H1 (cell line): ENCODE results near the gene SLC38A10. TPM values are rescaled to one million over a fixed set of nuclear protein-coding genes. Genes with fewer than 3 reads are reported as not detected.

Source experiments
- CTCF ChIA-PET: fragments of 300-600 bp; sonication (Branson Sonifier 250); formaldehyde crosslinking; loops from one replicate; lab custom pipeline; 2021; ENCODE audit not compliant: partially characterized antibody; lab: Charles Lee
- POLR2A ChIA-PET: fragments of 300-600 bp; sonication (Branson Sonifier 250); formaldehyde crosslinking; loops from one replicate; lab custom pipeline; 2021; ENCODE audit warnings: inconsistent platforms; ENCODE audit not compliant: partially characterized antibody; lab: Charles Lee
- DNase-seq, 2 experiments: peaks; one replicate each; pipeline versions ENCODE4 v3.0.0 to v3.0.0-alpha.2; 2010 to 2022; ENCODE audit warnings: low spot score in 2 of 2, low read depth in 1 of 2, mixed read lengths in 1 of 2
- FAIRE-seq: peaks from 2 replicates; lab custom pipeline; 2011; peaks lifted over from hg19 to GRCh38; lab: Jason Lieb, UNC
- H2AFZ ChIP-seq: 2 replicates; pipeline ENCODE4 v1.8.1; 2012; ENCODE audit warnings: low read length, inconsistent platforms
- H2AK5ac ChIP-seq: 2 replicates; pipeline ENCODE4 v1.6.1; 2013; ENCODE audit warnings: low read depth, low read length
- H2BK120ac ChIP-seq: replicated peaks from 2 replicates; pipeline ENCODE3; 2013; ENCODE audit warnings: low read depth, low read length, inconsistent platforms
- H2BK12ac ChIP-seq: 2 replicates; pipeline ENCODE4 v1.6.1; 2013; ENCODE audit warnings: low read depth, low read length
- H2BK15ac ChIP-seq: 2 replicates; pipeline ENCODE4 v1.6.1; 2013; ENCODE audit warnings: low read length
- H2BK20ac ChIP-seq: 2 replicates; pipeline ENCODE4 v1.6.1; 2013; ENCODE audit warnings: low read length
- H2BK5ac ChIP-seq: 2 replicates; pipeline ENCODE4 v1.6.1; 2013; ENCODE audit warnings: low read depth, low read length
- H3K14ac ChIP-seq: 2 replicates; pipeline ENCODE4 v1.6.1; 2013; ENCODE audit warnings: inconsistent platforms; ENCODE audit not compliant: insufficient read length
- H3K18ac ChIP-seq: 2 replicates; pipeline ENCODE4 v1.6.1; 2013; ENCODE audit warnings: low read length; ENCODE audit errors: extremely low read depth
- H3K23ac ChIP-seq: 2 replicates; pipeline ENCODE4 v1.6.1; 2013; ENCODE audit warnings: inconsistent platforms; ENCODE audit not compliant: insufficient read length
- H3K23me2 ChIP-seq: 2 replicates; pipeline ENCODE4 v1.6.1; 2013; ENCODE audit warnings: low read depth, low read length
- H3K27ac ChIP-seq: 2 replicates; pipeline ENCODE4 v1.6.1; 2011; ENCODE audit warnings: low read depth, low read length, inconsistent platforms
- H3K27me3 ChIP-seq, 4 experiments: replicated peaks in 1 of 4; 1 replicate in 1 of 4; 2 replicates in 3 of 4; pipeline versions ENCODE4 v1.6.1 to v1.8.1; 2011 to 2013; ENCODE audit warnings: low read length in 3 of 4, mild to moderate bottlenecking in 3 of 4, inconsistent platforms in 2 of 4, mixed read lengths in 2 of 4, moderate library complexity in 1 of 4; ENCODE audit not compliant: control insufficient read depth in 3 of 4, insufficient read depth in 3 of 4; ENCODE audit errors: extremely low read depth in 1 of 4
- H3K36me3 ChIP-seq, 4 experiments: 2 replicates each; pipeline versions ENCODE4 v1.6.1 to v1.8.1; 2011 to 2013; ENCODE audit warnings: mild to moderate bottlenecking in 4 of 4, low read length in 3 of 4, moderate library complexity in 2 of 4, control low read depth in 1 of 4, inconsistent platforms in 1 of 4; ENCODE audit not compliant: insufficient read depth in 4 of 4, control insufficient read depth in 2 of 4
- H3K4ac ChIP-seq: replicated peaks from 2 replicates; pipeline ENCODE3; 2013; ENCODE audit warnings: low read length, low read depth, mixed read lengths, inconsistent platforms; ENCODE audit not compliant: insufficient read length
- H3K4me1 ChIP-seq, 4 experiments: replicated peaks in 1 of 4; 1 replicate in 1 of 4; 2 replicates in 3 of 4; pipeline versions ENCODE4 v1.6.1 to v1.8.1; 2011 to 2013; ENCODE audit warnings: low read length in 3 of 4, inconsistent platforms in 2 of 4, mixed read lengths in 1 of 4; ENCODE audit not compliant: insufficient read depth in 4 of 4, control insufficient read depth in 3 of 4
- H3K4me2 ChIP-seq, 2 experiments: 2 replicates each; pipeline versions ENCODE4 v1.6.1 to v1.8.1; 2011 to 2013; ENCODE audit warnings: low read depth in 2 of 2, low read length in 2 of 2, control low read depth in 1 of 2, inconsistent platforms in 1 of 2, mild to moderate bottlenecking in 1 of 2; ENCODE audit not compliant: insufficient read depth in 1 of 2
- H3K4me3 ChIP-seq, 4 experiments: fragments of 200-600, 300-600 bp in 1 of 4; sonication (generic), shearing (Covaris generic), sonication (Bioruptor Twin) in 1 of 4; 2 replicates each; pipeline versions ENCODE4 v1.5.1 to v1.8.1; 2011 to 2016; ENCODE audit warnings: low read length in 4 of 4, low read depth in 3 of 4, control low read depth in 2 of 4, inconsistent platforms in 2 of 4, mild to moderate bottlenecking in 2 of 4, mixed read lengths in 1 of 4, moderate library complexity in 1 of 4; ENCODE audit not compliant: insufficient read depth in 2 of 4; ENCODE audit errors: extremely low read depth in 1 of 4
- H3K56ac ChIP-seq: replicated peaks from 2 replicates; pipeline ENCODE3; 2013; ENCODE audit warnings: low read depth, mild to moderate bottlenecking, mixed read lengths, low read length, inconsistent platforms; ENCODE audit not compliant: insufficient read length
- H3K79me1 ChIP-seq: 2 replicates; pipeline ENCODE4 v1.6.1; 2013; ENCODE audit warnings: low read depth, low read length, control low read depth
- H3K79me2 ChIP-seq, 2 experiments: 2 replicates each; pipeline versions ENCODE4 v1.6.1 to v1.8.1; 2012 to 2013; ENCODE audit warnings: low read length in 2 of 2, mild to moderate bottlenecking in 2 of 2, inconsistent platforms in 1 of 2; ENCODE audit not compliant: insufficient read depth in 2 of 2, control insufficient read depth in 1 of 2
- H3K9ac ChIP-seq, 4 experiments: replicated peaks in 1 of 4; 1 replicate in 1 of 4; 2 replicates in 3 of 4; pipeline versions ENCODE4 v1.6.1 to v1.8.1; 2011 to 2013; ENCODE audit warnings: low read depth in 3 of 4, low read length in 3 of 4, control low read depth in 2 of 4, mild to moderate bottlenecking in 2 of 4, moderate library complexity in 2 of 4, inconsistent platforms in 1 of 4; ENCODE audit errors: extremely low read depth in 1 of 4
- H3K9me3 ChIP-seq, 2 experiments: 2 replicates each; pipeline versions ENCODE4 v1.6.1 to v1.8.1; 2012 to 2013; ENCODE audit warnings: mild to moderate bottlenecking in 2 of 2, moderate library complexity in 2 of 2, control low read depth in 1 of 2, inconsistent platforms in 1 of 2, low read depth in 1 of 2, low read length in 1 of 2, mixed read lengths in 1 of 2; ENCODE audit not compliant: insufficient read depth in 2 of 2
- H4K20me1 ChIP-seq, 2 experiments: replicated peaks in 1 of 2; 2 replicates each; pipeline versions ENCODE3 to v1.8.1; 2011 to 2013; ENCODE audit warnings: inconsistent platforms in 2 of 2, low read length in 2 of 2, mild to moderate bottlenecking in 1 of 2; ENCODE audit not compliant: insufficient read depth in 2 of 2, control insufficient read depth in 1 of 2
- H4K5ac ChIP-seq: 2 replicates; pipeline ENCODE4 v1.6.1; 2013; ENCODE audit warnings: low read length, low read depth, mixed read lengths, inconsistent platforms; ENCODE audit not compliant: insufficient read length
- H4K8ac ChIP-seq: 2 replicates; pipeline ENCODE4 v1.8.0; 2013; ENCODE audit warnings: mild to moderate bottlenecking, moderate library complexity, low read length, inconsistent platforms; ENCODE audit not compliant: insufficient read depth; ENCODE audit errors: extremely low read depth
- H4K91ac ChIP-seq: replicated peaks from 2 replicates; pipeline ENCODE3; 2013; ENCODE audit warnings: low read length, mixed read lengths, inconsistent platforms; ENCODE audit not compliant: insufficient read length
- BCL11A ChIP-seq, 2 experiments: IDR thresholded peaks; one replicate each; pipeline ENCODE4 v1.6.1; 2011; ENCODE audit warnings: low read depth in 2 of 2, low read length in 2 of 2, mild to moderate bottlenecking in 2 of 2
- CHD1 ChIP-seq: IDR thresholded peaks from 2 replicates; pipeline ENCODE4 v1.6.1; 2012; ENCODE audit warnings: low read depth, low read length, improper control_type of control experiment
- CREB1 ChIP-seq: IDR thresholded peaks from 2 replicates; pipeline ENCODE4 v1.6.1; 2012; ENCODE audit warnings: inconsistent platforms
- EP300 ChIP-seq, 2 experiments: IDR thresholded peaks; 1 replicate in 1 of 2; 2 replicates in 1 of 2; pipeline ENCODE4 v1.6.1; 2011 to 2012; ENCODE audit warnings: low read depth in 2 of 2, low read length in 2 of 2, mild to moderate bottlenecking in 2 of 2, borderline replicate concordance in 1 of 2, inconsistent platforms in 1 of 2, moderate library complexity in 1 of 2
- KDM1A ChIP-seq: fragments of 200-600, 300-600 bp; sonication (generic); IDR thresholded peaks from 2 replicates; pipeline ENCODE4 v1.7.1; 2016; ENCODE audit warnings: mild to moderate bottlenecking, low read length, borderline replicate concordance
- NRF1 ChIP-seq: IDR thresholded peaks from 2 replicates; pipeline ENCODE4 v1.6.1; 2011; ENCODE audit warnings: mild to moderate bottlenecking, low read depth, low read length, improper control_type of control experiment
- RNF2 ChIP-seq: fragments of 200-900, 300-1000 bp; sonication (generic); IDR thresholded peaks from 2 replicates; pipeline ENCODE4 v1.7.1; 2016; ENCODE audit warnings: borderline replicate concordance, low read depth, mild to moderate bottlenecking, antibody characterized with exemption, low read length; ENCODE audit not compliant: poor library complexity, severe bottlenecking; ENCODE audit errors: missing control alignments
- TAF1 ChIP-seq: IDR thresholded peaks from 2 replicates; pipeline ENCODE4 v1.6.1; 2011; ENCODE audit warnings: mild to moderate bottlenecking, low read depth, low read length
- TAF7 ChIP-seq: optimal IDR thresholded peaks from 2 replicates; pipeline ENCODE3; 2011; ENCODE audit warnings: low read depth, mild to moderate bottlenecking, inconsistent platforms, low read length, moderate library complexity, borderline replicate concordance
- TCF12 ChIP-seq: IDR thresholded peaks from 2 replicates; pipeline ENCODE4 v1.6.1; 2011; ENCODE audit warnings: low read depth, mild to moderate bottlenecking, low read length
- WGBS, 2 experiments: shearing (Covaris generic) in 1 of 2; methylation state at CpG; one replicate each; pipeline versions ENCODE4 v1.1.6 to v1.1.7; 2013 to 2015; ENCODE audit warnings: low lambda C conversion rate in 2 of 2, mixed read lengths in 2 of 2, inconsistent platforms in 1 of 2, low coverage in 1 of 2, missing lambda C conversion rate in 1 of 2; ENCODE audit not compliant: insufficient replicate concordance in 2 of 2, insufficient coverage in 1 of 2, insufficient read length in 1 of 2; ENCODE audit errors: extremely low coverage in 1 of 2, missing lambda C conversion rate in 1 of 2; 5-methylcytosine and 5-hydroxymethylcytosine counted together
- polyA plus RNA-seq, 7 experiments: library from polyadenylated mRNA; depleted of rRNA in 3 of 7; stranded (reverse) in 5 of 7; unstranded in 2 of 7; fragments of >200 nt in 5 of 7; fragments of 200-250 nt in 2 of 7; gene quantifications; 1 replicate in 5 of 7; 2 replicates in 1 of 7; 4 replicates in 1 of 7; pipeline versions ENCODE4 v1.2.1 to v1.2.3, GENCODE V29; 2011 to 2013; ENCODE audit warnings: missing spikeins in 2 of 7, mixed read lengths in 2 of 7
- total RNA-seq: library from RNA; stranded (reverse); fragmentation: NEBNext Ultra II Directional; extraction: Animal tissue kit (Norgen Biotek cat#: 25700); gene quantifications from 2 replicates; pipeline ENCODE4 v1.2.1, GENCODE V29; 2021

SLC38A10 gene
- total and polyA plus RNA-seq, 2 of the 8 experiments (the other 6 are each of a cell fraction or from before 2014, with no cell fraction given) = 26.4 to 41.0 TPM

DNA sequence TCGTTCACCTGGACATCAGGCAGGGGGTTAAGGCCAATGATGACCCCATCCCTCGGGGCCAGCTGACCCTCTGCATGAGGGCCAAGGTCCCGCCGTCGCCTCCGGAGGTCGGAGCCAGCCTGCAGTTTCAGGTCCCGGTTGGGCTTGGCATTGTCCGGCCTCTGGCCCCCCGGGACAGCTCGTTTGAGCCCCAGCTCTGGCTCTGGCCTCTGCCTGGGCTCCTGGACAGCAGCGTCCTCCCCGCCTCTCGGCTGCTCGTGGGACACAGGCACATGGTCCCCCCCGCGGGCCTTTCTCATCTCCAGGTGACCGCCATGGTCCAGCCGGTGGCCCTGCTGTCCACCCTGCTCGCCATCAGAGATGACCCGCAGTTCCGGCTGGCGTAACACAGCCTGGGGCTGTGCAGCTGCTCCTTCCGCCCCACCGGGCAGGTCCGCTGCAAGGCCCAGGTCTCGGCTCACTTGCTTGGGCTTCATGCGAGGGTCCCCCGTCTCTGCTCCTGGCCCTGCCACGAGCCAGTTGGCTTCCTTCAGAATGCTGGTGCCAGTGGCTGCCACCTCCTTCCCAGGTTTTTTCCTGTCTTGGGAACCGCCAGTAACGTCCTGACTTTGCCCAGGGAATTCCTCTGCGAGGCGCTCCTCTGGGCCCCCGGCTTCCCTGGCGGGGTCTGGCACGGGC is 49.3 kb downstream of the SLC38A10 start:
- TF ChIP-seq CREB1 = no peak
- TF ChIP-seq NRF1 = no peak
- TF ChIP-seq KDM1A = no peak
- TF ChIP-seq TCF12 = no peak
- no peak for TF ChIP-seq CHD1
- TF ChIP-seq TAF7 = no peak
- no peak for TF ChIP-seq TAF1
- no peak for TF ChIP-seq RNF2
- no peak for TF ChIP-seq EP300 (IDR thresholded peaks at IDR 0.05; ENCODE audit: borderline replicate concordance in 1 of 2, low read depth in 2 of 2, low read length in 2 of 2)
- no peak for TF ChIP-seq BCL11A (IDR thresholded peaks at IDR 0.05; ENCODE audit: low read depth in 2 of 2, low read length in 2 of 2)
- no peak for FAIRE-seq
- no peak overlapping the region for H3K9ac ChIP-seq
- H3K18ac ChIP-seq = no peak overlapping the region
- H4K91ac ChIP-seq = no peak overlapping the region
- no peak overlapping the region for H3K4me2 ChIP-seq
- POLR2A ChIA-PET = interaction anchor here (0.8 to 2.7 kb wide), 12 partner anchors 11 to 272 kb away, joined by 3 to 8 read pairs (median 4); partner anchors contain the start of gene PVALEF
- no peaks in the 10 kb centered on the region for H3K36me3 ChIP-seq
- peaks cover 9 to 17% of the 10 kb centered on the region in 2 experiments for H4K20me1 ChIP-seq
- no peak overlapping the region for H3K56ac ChIP-seq
- no peak overlapping the region for H4K5ac ChIP-seq
- H3K23me2 ChIP-seq = no peaks in the 10 kb centered on the region; the same call in 1 of the 2 replicates
- peaks cover 0 to 5% (median 0%) of the 10 kb centered on the region in 4 experiments; a peak in 1 of 7 replicates for H3K4me1 ChIP-seq
- H3K23ac ChIP-seq = no peak overlapping the region
- H3K14ac ChIP-seq = no peak overlapping the region
- H3K79me2 ChIP-seq = peaks cover 0 to 1% of the 10 kb centered on the region in 2 experiments; a peak in 1 of 4 replicates
- H2AK5ac ChIP-seq = no peak overlapping the region
- CTCF ChIA-PET = interaction anchor here (0.8 to 1.7 kb wide), 8 partner anchors 9 to 292 kb away, joined by 3 to 6 read pairs (median 4); no protein-coding TSS in a partner anchor
- no peak overlapping the region for H3K4ac ChIP-seq
- H3K4me3 ChIP-seq = no peak overlapping the region
- H4K8ac ChIP-seq = peak overlapping the region; percentile 35; the same call in 1 of the 2 replicates
- H3K9me3 ChIP-seq = no peaks in the 10 kb centered on the region
- H3K79me1 ChIP-seq = no peaks in the 10 kb centered on the region
- H2BK20ac ChIP-seq = no peak overlapping the region
- no peak overlapping the region for H2AFZ ChIP-seq
- H3K27me3 ChIP-seq = no peaks in the 10 kb centered on the region
- WGBS, 2 experiments = 89% methylated on average over 29 of the region's 37 CpGs; no CpG with 5 or more reads in 1 of the 2 experiments
- no peak overlapping the region for H2BK12ac ChIP-seq
- H2BK15ac ChIP-seq = no peak overlapping the region
- H2BK120ac ChIP-seq = no peak overlapping the region
- no peak overlapping the region for H3K27ac ChIP-seq
- DNase-seq = no peak
- no peak overlapping the region for H2BK5ac ChIP-seq
